Adrenal gland (tissue), 12 donors: ENCODE results near the gene UQCR10. TPM values are rescaled to one million over a fixed set of nuclear protein-coding genes. Genes with fewer than 3 reads are reported as not detected.
A peak's percentile ranks its signal among the peaks of the same experiment; 100 is the strongest.

ENCODE experiments used
- DNase-seq, 7 donors: peaks; one replicate each; pipeline ENCODE4 v3.0.0-alpha.2; 2019 to 2020
- H3K27ac ChIP-seq, 5 donors: fragments of 200-600 bp; sonication (generic) in 4 of 5; 1 replicate in 3 of 5; 2 replicates in 2 of 5; pipeline versions ENCODE4 v1.5.1 to v1.8.0; 2016 to 2020; ENCODE audit warnings: mild to moderate bottlenecking in 1 of 5
- H3K27me3 ChIP-seq: fragments of 200-600 bp; 2 replicates; pipeline ENCODE4 v1.8.0; 2021
- H3K36me3 ChIP-seq, 2 donors: fragments of 200-600 bp; replicated peaks in 1 of 2; 1 replicate in 1 of 2; 2 replicates in 1 of 2; pipeline versions ENCODE4 v1.5.1 to v1.8.0; 2018 to 2022
- H3K4me1 ChIP-seq, 2 donors: fragments of 200-600 bp; replicated peaks in 1 of 2; 1 replicate in 1 of 2; 2 replicates in 1 of 2; pipeline versions ENCODE4 v1.5.1 to v1.8.0; 2018 to 2021
- H3K4me3 ChIP-seq, 4 donors: fragments of 200-600 bp; sonication (generic) in 3 of 4; one replicate each; pipeline ENCODE4 v1.5.1; 2016 to 2018
- H3K9me3 ChIP-seq, 3 donors: fragments of 200-600 bp; sonication (generic) in 1 of 3; replicated peaks in 1 of 3; 1 replicate in 2 of 3; 2 replicates in 1 of 3; pipeline versions ENCODE4 v1.5.1 to v1.8.0; 2016 to 2021
- CTCF ChIP-seq, 6 experiments: fragments of 450-650 bp in 4 of 6; fragments of 200-600 bp in 2 of 6; sonication (generic) in 1 of 6; IDR thresholded peaks; 1 replicate in 5 of 6; 2 replicates in 1 of 6; pipeline versions ENCODE4 v1.5.1 to v1.8.0; 2016 to 2021; ENCODE audit warnings: antibody characterized with exemption in 6 of 6, mild to moderate bottlenecking in 2 of 6, moderate library complexity in 1 of 6
- POLR2A ChIP-seq, 2 donors: fragments of 450-650 bp; IDR thresholded peaks; one replicate each; pipeline ENCODE4 v1.6.1; 2017; ENCODE audit warnings: antibody characterized with exemption in 2 of 2, mild to moderate bottlenecking in 2 of 2, moderate library complexity in 1 of 2
- WGBS, 4 donors: extraction: QIAGEN DNeasy Blood & Tissue Kit in 2 of 4; methylation state at CpG; one replicate each; pipeline versions ENCODE4 v1.1.5 to v1.1.7; 2013 to 2017; 5-methylcytosine and 5-hydroxymethylcytosine counted together
- intact Hi-C, 2 donors: fragments of 100-400 bp; cut with DNase I; formaldehyde crosslinking; loops; one replicate each; pipeline versions ENCODE4 v1.14.1 to v1.15.0; 2022 to 2023
- polyA plus RNA-seq, 3 donors: library from polyadenylated mRNA; stranded (reverse); fragments of 200-250 nt in 2 of 3; fragments of 350-450 nt in 1 of 3; fragmentation: Illumina TruSeq in 1 of 3; extraction: RNeasy Lipid Tissue Mini Kit (QIAGEN cat#74804) in 1 of 3; gene quantifications; one replicate each; pipeline ENCODE4 v1.2.3, GENCODE V29; 2013 to 2014
- total RNA-seq, 9 donors: library from RNA; depleted of rRNA in 4 of 9; stranded (reverse); fragments of >200 nt in 4 of 9; fragments of 120-200 nt in 1 of 9; fragmentation: NEBNext Ultra II Directional in 1 of 9; extraction: Animal tissue kit (Norgen Biotek cat#: 25700) in 1 of 9; gene quantifications; one replicate each; pipeline versions ENCODE4 v1.1.0 to v1.2.4, GENCODE V29; 2013 to 2023
- donor health status: healthy with polysubstance abuse.
- donor health status: Bipolar disorder and iron deficiency.
- donor health status: DM: yes; HTN: yes; CAD: no.
- donor health status: DM: no; HTN: no; CAD: no.
- donor health status: DM: no; HTN: no; CAD: no.
- donor health status: DM: yes; HTN: yes; CAD: no.

The UQCR10 gene
- total and polyA plus RNA-seq, 12 donors: 51.3 to 489 (median 187) TPM

DNA sequence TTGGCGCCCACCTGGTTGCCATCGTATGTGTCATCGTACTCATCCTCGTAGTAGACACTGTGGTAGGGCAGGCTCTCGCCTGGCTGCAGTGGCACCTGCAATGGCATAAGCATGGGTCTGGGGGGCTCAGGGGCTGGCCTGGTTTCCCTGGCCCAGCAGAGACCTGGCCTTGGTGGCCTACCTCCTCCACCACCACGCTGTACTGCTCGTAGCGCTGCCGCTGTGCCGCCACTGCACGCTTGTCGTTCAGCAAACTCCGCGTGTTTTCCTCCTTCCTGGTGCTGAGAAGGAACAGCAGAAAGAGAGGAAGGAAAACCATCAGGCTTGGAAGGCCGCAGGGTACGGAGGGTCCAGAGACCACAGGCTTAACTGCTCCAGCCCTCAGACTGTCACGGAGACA lies 26.2 kb downstream of the UQCR10 start:
- 96 to 99% (median 96%) methylated on average over 13 to 17 of the region's 17 CpGs for WGBS, 4 donors
- Histone ChIP-seq H3K27ac (no peak overlapping the region), H3K36me3 (peaks cover 0 to 61% of the 10 kb centered on the region in 2 donors)

GRCh38 chr22:29795663-29796062 lies 28.5 kb downstream of the UQCR10 start:
- WGBS, 4 donors: 81 to 88% (median 85%) methylated on average over 5 of the region's 5 CpGs

More for the DNA sequence above, 26.2 kb downstream of the UQCR10 start:
- peaks cover 14 to 20% of the 10 kb centered on the region in 2 donors for H3K4me1 ChIP-seq
- intact Hi-C loops: no loop called here
- H3K4me3 ChIP-seq: no peak overlapping the region
- no peaks in the 10 kb centered on the region for H3K9me3 ChIP-seq
- no peak for DNase-seq
- no peaks in the 10 kb centered on the region for H3K27me3 ChIP-seq
- TF ChIP-seq POLR2A (IDR thresholded peaks at IDR 0.05) (no peak), CTCF (IDR thresholded peaks at IDR 0.05) (no peak)

DNA sequence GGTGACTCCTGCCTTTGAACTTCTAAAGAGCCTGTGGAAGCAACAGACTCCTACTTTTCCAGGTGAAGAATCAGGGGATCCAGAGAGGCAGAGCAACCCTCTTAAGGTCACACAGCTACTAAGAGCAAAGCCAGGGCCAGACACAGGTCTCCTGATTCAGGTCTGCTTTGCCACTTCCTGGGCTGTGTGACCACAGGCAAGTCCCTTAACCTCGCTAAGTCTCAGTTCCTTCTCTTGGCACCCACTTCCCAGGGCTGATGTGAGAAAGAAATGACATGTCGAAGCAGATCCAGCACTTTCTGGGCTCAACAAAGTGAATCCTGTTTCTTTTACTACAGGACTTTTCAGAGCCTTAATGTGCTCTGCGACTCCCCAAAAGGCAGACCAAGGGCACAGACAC lies 30.2 kb downstream of the UQCR10 start:
- intact Hi-C loops: no loop called here
- Histone ChIP-seq H3K27me3 (no peaks in the 10 kb centered on the region), H3K9me3 (no peaks in the 10 kb centered on the region), H3K27ac (peak overlapping the region in 1 of 5 donors; percentile 24), H3K36me3 (peaks cover 0 to 43% of the 10 kb centered on the region in 2 donors), H3K4me1 (peaks cover 33 to 44% of the 10 kb centered on the region in 2 donors), H3K4me3 (no peak overlapping the region)
- WGBS, 4 donors: 82 to 93% (median 86%) methylated on average over 3 of the region's 3 CpGs
- DNase-seq: peak in 1 of 7 donors; percentile 39
- no peak for TF ChIP-seq POLR2A (IDR thresholded peaks at IDR 0.05)
- TF ChIP-seq CTCF (IDR thresholded peaks at IDR 0.05): no peak

More at GRCh38 chr22:29795663-29796062, 28.5 kb downstream of the UQCR10 start:
- peaks cover 25 to 33% of the 10 kb centered on the region in 2 donors for H3K4me1 ChIP-seq
- no peak overlapping the region for H3K4me3 ChIP-seq
- peaks cover 0 to 45% of the 10 kb centered on the region in 2 donors for H3K36me3 ChIP-seq
- DNase-seq: no peak
- TF ChIP-seq CTCF (IDR thresholded peaks at IDR 0.05) (no peak), POLR2A (IDR thresholded peaks at IDR 0.05) (no peak)
- no peaks in the 10 kb centered on the region for H3K27me3 ChIP-seq
- intact Hi-C loops: no loop called here
- H3K9me3 ChIP-seq: no peaks in the 10 kb centered on the region
- H3K27ac ChIP-seq: no peak overlapping the region

GRCh38 chr22:29798318-29798717 lies 31.1 kb downstream of the UQCR10 start:
- H3K4me3 ChIP-seq: peak overlapping the region in 1 of 4 donors; percentile 45
- WGBS, 4 donors: 67 to 72% (median 70%) methylated on average over 5 to 6 of the region's 6 CpGs
- no peaks in the 10 kb centered on the region for H3K9me3 ChIP-seq
- H3K27ac ChIP-seq: peak overlapping the region; percentile 48 to 98 (median 77)
- intact Hi-C loops: no loop called here
- TF ChIP-seq POLR2A (IDR thresholded peaks at IDR 0.05): no peak
- no peak for TF ChIP-seq CTCF (IDR thresholded peaks at IDR 0.05)
- H3K36me3 ChIP-seq: peaks cover 0 to 41% of the 10 kb centered on the region in 2 donors
- peaks cover 33 to 44% of the 10 kb centered on the region in 2 donors for H3K4me1 ChIP-seq
- DNase-seq: no peak
- H3K27me3 ChIP-seq: no peaks in the 10 kb centered on the region
